LNCaP clone FGC (cell line): ENCODE data around the gene SSTR5.

Experiments
- DNase-seq: peaks from one replicate; pipeline ENCODE4 v3.0.0-alpha.2; 2011; ENCODE audit warnings: low read depth
- H3K4me3 ChIP-seq: 2 replicates; pipeline ENCODE4 v1.5.1; 2011; ENCODE audit warnings: mild to moderate bottlenecking, low read depth, low read length, control low read depth
- TF ChIP-seq, protein P1 (sequence below): IDR thresholded peaks from 2 replicates; pipeline ENCODE4 v1.5.1; 2012; ENCODE audit warnings: mild to moderate bottlenecking; ENCODE audit not compliant: control insufficient read depth, insufficient read depth; ENCODE audit errors: extremely low read depth

Gene SSTR5

DNA sequence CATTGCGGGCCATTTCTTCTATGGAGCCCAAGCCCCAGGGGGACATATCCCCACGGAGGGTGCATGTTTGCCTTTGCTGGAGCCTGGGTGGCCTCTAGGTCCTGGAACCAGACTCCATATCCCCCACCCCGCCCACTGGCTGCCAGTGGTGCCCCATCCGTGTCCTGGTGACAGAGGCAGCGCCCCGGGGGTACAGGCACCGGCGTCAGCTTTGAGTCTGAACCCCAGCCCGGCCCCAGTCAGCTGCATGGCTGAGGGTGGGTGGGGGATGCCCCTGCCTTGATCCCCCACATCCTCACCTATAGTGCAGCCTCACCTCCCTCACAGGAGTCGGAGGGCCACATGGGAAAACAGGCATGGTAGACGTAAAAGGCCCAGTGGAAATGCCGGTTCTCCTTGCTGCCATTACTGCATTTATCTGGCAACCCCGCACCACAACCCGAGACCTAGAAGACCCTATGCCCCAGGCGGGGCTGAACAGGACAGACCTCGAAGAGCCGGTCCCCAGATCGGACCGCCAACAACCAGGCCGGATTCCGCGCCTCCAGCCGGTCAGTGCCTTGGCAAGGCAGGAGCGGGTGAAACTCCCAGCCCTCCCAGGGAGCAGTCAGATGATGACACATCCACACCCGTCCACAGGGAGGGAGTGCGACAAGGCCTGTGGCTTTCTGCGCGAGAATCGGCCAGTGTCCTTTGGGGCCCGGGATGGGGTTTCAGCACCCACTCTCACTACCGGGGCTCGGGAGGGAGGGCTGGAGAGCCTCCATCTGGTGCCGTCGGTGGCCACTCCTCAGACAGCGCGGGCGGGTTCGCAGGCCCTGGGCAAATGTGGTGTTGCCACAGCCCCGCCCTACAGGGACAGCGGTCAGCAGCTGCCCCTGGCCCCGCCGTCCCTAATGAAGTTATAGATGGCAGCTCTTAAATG, 11.9 kb upstream of the SSTR5 start:
- no peak overlapping the region for H3K4me3 ChIP-seq
- no peak for DNase-seq
- TF ChIP-seq, protein P1, sequence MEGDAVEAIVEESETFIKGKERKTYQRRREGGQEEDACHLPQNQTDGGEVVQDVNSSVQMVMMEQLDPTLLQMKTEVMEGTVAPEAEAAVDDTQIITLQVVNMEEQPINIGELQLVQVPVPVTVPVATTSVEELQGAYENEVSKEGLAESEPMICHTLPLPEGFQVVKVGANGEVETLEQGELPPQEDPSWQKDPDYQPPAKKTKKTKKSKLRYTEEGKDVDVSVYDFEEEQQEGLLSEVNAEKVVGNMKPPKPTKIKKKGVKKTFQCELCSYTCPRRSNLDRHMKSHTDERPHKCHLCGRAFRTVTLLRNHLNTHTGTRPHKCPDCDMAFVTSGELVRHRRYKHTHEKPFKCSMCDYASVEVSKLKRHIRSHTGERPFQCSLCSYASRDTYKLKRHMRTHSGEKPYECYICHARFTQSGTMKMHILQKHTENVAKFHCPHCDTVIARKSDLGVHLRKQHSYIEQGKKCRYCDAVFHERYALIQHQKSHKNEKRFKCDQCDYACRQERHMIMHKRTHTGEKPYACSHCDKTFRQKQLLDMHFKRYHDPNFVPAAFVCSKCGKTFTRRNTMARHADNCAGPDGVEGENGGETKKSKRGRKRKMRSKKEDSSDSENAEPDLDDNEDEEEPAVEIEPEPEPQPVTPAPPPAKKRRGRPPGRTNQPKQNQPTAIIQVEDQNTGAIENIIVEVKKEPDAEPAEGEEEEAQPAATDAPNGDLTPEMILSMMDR: no peak

DNA sequence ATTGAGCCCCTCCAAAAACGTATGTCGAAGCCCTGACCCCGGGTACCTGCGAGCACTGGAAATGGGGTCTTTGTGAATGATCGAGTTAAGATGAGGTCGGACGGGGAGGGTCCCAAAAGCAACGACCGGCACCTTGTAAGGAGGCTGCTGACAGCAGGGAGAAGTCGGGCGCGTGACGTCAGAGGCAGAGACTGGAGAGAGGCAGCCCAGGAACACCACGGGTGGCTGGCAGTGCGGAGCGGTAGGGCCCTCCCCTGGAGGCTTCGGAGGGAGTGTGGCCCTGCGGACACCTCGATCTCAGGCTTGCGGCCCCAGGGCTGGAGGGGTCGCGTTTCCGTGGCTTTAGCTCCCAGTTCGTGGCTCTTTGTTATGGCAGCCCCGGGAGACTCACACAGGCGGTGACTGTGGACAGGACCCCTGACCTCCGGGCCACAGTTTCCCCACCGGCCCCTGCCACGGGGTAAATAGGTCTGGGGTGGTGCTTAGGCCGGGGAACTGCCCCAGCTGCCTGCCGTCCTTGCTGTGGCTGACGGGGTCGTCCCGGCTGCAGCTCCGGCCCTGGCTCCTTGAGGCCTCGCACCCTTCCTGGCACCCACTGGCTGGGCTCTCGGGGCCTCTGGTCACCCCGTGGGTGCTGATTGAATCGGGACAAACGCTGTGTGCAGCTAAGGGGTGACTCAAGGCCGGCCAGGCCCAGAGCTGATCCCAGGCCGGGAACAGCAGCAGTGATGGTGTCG, 10.6 kb upstream of the SSTR5 start:
- no peak for DNase-seq
- TF ChIP-seq, protein P1: no peak
- H3K4me3 ChIP-seq: no peak overlapping the region

DNA sequence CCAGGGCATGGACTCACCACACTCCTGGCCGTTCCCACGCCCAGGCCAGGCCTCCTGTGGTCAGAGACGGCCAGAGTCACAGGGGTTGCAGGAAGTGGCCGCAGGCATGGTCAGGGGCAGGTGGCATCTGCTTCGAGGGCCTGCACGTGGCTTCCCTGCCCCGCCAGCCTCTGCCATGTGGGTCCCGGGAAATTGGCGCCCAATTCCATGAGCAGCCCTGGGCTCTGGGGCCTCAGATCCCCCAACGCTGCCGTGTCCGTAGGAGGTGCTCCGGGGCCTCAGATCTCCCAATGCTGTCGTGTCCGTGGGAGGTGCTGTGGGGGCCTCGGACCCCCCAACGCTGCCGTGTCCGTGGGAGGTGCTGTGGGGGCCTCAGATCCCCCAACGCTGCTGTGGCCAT, 9.7 kb upstream of the SSTR5 start:
- DNase-seq: no peak
- TF ChIP-seq, protein P1: no peak
- H3K4me3 ChIP-seq: no peak overlapping the region

DNA sequence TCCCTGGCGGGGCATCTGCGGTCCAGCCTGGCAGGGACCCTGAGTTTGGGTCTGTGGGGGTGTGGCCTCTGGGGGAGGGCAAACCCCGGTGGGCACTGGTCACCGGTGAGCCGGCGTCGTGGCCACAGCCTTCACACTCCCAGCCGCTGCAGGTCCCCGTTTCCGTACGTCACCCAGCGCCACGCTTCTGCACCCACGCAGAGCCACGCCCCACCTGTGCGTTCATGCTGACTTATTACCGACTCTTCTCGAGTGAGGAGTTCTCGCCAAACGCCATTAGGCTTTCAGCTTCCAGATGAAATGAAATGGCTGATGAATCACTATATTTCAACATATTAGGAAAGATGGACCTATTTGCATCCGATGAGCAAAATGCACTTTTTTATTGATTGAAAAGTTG, 8.8 kb upstream of the SSTR5 start:
- H3K4me3 ChIP-seq: no peak overlapping the region
- TF ChIP-seq, protein P1: no peak
- no peak for DNase-seq

- DNase-seq: no peak
- TF ChIP-seq, protein P1: no peak
- H3K4me3 ChIP-seq: no peak overlapping the region
Measured at GRCh38 chr16:1065469-1066128, 6.9 kb upstream of the SSTR5 start.

DNA sequence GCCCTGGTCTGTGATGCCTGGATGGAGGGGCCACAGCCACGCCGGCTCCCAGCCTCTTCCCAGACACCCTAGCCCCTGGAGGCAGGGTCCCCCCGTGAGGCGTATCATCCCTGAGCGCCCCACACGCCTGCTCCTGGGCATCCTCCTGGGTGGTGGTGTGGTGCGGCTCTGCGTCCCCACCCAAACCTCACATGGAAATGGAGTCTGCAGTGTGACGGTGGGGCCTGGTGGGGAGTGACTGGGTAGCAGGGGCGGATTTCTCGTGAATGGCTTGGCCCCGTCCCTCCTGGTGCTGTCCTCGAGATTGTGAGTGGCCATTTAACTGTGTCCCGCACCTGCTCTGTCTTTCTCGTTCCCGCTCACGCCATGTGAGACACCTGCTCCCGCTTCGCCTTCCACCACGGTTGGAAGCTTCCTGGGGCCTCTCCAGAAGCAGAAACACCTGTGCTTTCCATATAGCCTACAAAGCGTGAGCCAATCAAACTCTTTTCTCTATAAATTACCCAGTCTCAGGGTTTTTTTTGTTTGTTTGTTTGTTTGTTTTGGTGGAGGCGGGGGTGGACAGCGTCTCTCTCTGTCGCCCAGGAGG, 5.9 kb upstream of the SSTR5 start:
- H3K4me3 ChIP-seq: no peak overlapping the region
- TF ChIP-seq, protein P1: no peak
- no peak for DNase-seq
